HG02852 (cell line): Measurements from ENCODE around the gene CERS3.
"Not testable (repeated sequence)": the region's sequence is repeated elsewhere in the genome, so short reads cannot be mapped to it uniquely, and the experiment has no call there.

ENCODE experiments used
- ATAC-seq: cut with Tn5 transposase; IDR thresholded peaks from one replicate; pipeline ENCODE4 v1.9.1; 2021; ENCODE audit warnings: mild to moderate bottlenecking, moderate library complexity; ENCODE audit not compliant: unreplicated experiment

CERS3 gene

DNA sequence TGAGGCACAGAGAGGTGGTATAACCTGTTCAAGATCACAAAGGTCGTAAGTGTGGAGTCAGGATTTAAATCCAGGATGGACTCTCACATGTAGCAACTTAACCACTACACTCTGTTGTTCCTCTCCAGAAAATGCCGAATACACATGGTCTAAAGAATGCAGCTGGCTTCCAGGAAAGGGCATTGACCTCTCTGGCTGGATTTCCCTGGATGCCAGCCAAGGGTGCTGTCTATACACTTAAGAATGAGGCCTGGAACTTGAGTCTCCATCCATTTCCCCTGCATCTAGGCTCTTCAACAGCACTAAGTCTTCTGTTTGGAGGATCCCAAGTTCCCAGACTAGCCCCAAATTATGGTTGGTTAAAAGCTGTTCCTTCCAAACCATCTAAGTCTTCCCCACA is 60.5 kb downstream of the CERS3 start:
- no peak for ATAC-seq

DNA sequence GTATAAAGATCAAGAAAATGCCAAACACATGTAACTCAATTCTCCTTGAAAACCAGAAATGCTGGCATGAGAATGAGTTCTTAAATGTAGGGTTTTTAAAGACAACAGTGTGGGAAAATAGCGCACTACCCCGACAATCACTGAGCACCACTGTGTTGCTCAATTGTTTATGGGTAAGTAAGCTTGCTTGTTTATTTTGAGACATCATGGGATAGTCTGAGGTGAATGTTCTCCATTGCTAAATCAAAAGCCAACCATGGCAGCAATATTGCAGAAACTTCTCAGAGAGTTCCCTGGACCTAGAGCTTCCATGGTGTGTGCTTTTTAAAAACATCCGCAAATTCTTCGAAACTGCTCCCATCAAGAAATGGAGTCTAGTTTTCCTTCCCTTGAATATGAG is 62.7 kb downstream of the CERS3 start:
- no peak for ATAC-seq

DNA sequence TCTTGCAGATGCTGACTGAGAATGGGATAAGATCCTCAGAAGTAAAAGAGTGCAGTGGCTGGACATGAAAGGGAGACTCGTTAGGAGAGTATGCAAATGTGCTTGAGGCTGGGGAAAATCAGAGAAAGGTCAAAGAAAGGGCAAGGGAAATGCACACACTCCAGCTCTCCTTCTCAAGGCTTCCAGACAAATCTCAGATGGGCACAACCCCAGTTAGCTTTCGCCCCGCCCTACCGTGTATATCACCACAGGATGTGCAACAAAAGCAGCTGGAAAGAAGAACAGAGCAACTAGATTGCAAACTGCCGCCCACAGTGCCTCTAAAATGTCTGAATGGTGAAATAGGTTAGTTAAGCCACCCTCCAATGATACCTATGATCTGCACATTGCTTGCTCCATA is 63.9 kb downstream of the CERS3 start:
- ATAC-seq: no peak

DNA sequence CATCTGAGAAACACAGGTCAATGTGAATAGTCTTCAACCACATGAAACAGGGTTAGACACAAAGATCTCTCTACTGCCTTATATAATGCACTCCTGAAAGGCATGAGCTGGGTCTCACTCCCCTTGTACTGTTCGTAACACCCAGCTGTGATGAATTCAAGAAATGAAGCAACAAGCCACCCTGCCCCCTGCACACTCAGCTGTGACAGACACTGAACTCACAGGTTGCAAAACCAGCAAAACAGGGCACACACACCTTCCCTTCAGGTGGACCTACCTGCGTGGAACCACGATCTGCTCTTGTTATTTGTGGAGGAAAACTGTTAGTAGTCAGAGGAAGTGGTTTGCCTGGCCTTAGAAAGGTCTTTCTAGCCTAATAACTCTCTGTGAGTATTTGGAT is 64.5 kb downstream of the CERS3 start:
- ATAC-seq: no peak

DNA sequence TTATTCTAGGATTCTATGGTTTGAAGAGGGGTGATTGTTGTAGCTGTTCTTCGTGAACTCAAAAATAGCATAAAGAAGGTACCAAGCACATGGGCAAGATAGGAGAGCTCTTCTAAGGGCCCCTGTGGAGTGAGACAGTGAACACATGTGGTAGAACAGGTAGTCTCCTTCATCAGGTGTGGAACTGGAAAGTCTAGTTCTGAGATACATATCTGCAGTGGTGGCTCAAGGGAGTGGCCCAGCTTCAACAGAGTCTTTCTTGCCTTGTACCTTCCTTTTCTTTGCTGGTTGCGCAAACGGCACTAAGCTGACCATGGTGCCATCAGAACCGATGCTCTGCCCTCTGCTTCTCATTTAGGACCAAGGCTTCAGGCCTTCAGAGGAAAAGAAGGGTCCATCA is 65.2 kb downstream of the CERS3 start:
- no peak for ATAC-seq

DNA sequence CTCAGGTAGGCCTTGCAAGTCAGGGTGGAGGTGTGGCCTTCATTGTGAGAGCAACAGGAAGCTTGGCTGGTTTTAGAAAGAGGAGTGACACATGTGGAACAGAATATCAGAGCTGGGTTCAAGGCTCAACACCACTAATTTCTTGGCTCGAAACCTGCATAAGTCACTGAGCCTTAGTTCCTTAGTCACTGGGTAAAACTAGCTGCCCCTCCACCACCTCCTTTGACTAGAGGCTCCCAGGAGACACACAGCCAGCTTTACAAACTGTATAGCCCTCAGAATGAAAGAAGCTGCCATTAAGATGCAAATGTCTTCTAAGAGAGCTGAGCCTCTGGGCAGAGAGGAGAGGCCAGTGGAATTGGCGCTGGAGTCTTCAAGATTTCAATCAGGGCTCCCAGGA is 67.7 kb downstream of the CERS3 start:
- no peak for ATAC-seq

DNA sequence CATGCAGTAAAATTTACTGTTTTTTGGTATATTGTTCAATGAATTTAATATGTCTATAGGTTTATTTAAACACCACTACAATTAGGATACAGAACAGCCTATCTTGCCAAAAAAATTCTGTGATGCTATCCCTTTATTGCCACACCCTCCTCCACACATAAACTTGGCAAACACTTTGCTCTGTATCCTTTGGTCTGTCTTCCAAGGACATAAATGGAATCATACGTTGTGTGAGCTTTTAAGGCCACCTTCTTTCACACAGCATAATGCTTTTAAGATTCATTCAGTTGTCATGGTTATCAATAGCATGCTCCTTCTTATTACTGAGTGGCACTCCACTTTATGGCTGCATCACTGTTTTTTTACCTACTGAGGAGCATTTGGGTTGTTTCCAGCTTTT is 71.5 kb downstream of the CERS3 start:
- no peak for ATAC-seq

DNA sequence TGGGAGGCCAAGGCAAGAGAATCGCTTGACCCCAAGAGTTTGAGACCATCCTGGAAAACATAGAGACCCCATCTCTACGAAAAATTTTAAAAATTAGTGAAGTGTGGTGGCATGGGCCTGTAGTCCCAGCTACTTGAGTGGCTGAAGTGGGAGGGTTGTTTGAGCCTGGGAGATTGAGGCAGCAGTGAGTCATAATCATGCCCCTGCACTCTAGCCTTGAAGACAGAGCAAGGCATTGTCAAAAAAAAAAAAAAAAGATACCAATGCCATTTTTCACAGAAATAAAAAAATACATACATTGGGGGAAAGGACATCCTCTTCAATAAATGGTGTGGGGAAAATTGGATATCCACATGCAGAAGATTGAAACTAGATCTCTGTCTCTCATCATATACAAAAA is 74.6 kb downstream of the CERS3 start:
- ATAC-seq: no peak

DNA sequence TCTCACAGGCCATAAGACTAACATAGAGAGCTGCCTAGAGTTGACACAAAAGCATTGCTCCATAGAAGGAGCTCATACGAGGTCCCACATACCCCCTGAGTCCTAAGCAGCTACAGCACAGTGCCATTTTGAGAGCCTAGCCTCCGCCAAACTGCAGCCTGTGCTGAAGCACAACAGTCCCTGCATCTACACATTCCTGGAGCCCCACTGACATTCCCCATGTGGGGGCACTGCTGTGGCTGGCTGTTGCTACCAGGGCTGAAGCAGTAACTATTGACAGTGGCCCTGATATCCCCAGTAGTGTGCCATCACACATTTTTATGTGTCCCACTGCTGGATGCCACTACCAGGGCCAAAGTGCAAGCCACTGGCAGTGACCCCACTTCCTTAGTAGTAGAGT is 80.3 kb downstream of the CERS3 start:
- no peak for ATAC-seq

DNA sequence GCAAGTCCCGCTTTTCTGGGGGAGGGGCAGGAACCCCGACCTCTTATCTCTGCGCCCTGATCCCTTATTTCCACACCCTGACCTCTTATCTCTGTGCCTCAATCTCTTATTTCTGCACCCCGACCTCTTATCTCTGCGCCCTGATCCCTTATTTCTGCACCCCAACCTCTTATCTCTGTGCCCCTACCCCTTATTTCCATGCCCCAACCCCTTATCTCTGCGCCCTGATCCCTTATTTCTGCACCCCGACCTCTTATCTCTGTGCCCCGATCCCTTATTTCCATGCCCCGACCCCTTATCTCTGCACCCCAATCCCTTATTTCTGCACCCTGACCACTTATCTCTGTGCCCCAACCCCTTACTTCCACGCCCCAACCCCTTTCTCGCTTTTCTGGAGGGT is 87.7 kb downstream of the CERS3 start:
- ATAC-seq: not testable (repeated sequence)

DNA sequence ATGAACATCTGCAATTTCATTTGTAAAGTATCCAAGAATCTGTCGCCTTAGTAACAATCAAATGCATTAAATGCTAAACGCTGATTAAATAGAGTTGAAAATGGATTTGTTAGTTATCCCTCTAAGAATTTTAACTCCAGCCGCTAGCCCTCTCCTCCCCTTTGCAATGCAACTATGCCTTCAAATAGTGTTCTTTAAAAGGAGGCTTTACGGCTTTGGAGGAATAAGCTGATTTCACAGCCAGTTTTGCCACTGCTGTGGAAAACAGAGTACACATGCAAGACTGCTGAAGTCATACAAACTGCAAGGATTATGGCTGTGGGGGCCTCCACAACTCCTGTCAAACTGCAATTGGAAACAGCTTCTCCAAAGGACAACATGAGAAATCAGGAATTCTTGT is 89.2 kb downstream of the CERS3 start:
- no peak for ATAC-seq

DNA sequence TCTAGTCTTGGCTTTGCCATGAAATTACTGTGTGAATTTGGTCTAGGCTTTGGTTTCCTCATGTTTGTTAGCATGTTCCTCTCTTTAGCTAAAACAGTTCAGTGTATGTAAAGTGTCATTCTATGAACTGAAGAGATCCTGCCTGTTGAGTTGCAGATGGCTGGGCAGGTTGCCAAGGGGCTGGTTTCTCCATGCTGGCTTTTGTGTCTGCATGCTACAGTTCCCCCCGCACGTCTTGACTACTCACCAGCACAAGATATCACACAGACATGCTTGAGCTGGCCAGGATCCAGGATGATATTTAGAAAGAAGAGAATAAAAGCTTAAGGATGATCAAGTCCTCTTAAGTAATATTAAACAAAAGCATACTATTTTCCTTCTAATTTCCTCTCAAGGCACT is 90.2 kb downstream of the CERS3 start:
- ATAC-seq: no peak

DNA sequence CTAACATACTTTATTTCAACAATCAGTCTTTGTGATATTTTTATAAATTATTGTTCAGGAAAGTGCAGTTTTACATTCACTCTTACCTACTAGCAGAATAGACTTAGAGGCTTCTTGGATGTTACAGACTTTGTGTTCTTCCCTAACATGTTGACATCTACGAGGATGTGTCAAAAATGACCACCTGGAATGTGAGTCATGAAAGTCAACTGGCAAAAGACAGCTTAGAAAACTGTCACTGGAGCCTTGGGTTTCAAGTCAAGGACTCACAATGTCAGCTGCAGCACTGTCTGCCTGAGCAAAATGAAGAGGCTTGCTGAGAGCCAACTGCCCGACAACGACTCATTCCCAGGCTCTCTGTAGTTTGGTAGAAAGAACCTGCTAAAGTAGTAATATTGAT is 91.5 kb downstream of the CERS3 start:
- no peak for ATAC-seq

DNA sequence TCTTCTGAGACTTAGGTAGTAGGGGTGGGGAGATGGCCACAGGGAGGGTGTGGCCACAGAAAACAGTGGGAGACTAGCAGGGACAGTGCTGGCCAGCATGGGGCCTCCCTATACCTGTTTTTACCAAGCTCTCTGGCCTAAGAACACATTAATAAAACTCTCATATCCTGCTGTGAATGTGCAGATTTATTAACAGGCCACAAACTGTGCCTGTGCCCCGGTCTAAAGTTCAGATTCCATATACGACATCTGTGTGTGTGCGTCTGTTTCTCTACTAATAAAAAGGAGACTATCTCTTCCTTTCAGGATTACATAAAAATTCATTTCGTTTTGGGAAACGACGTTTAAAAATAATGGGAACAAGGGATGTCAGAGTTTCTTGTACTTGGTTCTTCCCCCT is 94.2 kb downstream of the CERS3 start:
- ATAC-seq: no peak

DNA sequence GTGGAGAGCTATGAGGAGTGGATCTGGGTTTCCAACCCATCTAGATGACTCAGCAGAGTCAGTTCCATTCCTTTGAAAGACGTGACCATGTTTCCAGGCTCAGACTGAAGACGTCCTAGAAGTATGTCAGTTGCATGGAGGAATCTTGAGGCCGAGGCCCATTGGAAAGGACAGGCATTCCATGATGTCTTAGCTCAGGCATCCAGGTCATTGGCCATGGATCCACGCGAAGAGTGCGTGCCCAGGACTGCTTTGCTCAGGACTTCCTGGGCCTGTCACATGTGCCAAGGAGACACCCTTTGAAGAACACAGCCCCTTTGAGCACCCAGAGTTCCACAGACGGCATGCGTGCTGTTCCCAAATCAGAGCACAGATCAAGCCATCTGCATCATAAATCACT is 94.7 kb downstream of the CERS3 start:
- ATAC-seq: no peak

DNA sequence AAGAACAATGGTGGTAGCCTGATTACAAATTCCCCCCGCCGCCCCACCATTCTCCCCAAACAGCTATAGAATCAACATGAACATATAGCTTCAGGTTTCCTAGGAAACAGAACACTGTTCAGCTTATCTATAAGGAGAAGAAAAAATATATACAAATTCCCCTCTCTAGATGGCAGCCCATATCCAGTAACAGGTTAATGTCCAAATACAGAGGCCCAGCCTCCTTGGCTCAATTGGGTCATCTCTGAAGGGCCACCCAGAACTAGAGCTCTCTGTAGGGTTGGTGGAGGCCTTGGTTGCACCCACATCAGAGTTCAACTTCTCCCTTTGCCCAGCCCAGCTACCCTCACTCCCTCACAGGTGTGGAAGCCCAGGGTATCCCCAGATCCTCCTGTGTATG is 95.4 kb downstream of the CERS3 start:
- no peak for ATAC-seq

DNA sequence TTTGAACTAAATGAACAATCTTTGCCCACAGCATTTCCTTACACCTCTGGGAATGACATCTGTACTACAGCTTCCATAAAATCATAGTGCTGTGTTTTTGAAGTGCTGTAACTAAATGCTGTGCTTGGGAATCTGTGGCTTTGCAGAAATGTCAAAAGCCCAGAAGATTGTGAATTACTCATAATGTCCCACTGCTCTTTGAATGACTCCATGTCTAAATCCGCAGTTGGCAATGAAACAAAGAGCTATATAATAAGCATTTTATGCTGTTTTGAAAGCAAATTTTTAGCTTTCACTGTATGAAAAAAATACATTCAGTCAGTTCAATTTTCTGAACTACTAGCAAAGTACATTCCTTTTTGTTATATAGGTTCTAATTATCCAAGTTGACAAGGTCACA is 98.3 kb downstream of the CERS3 start:
- no peak for ATAC-seq

DNA sequence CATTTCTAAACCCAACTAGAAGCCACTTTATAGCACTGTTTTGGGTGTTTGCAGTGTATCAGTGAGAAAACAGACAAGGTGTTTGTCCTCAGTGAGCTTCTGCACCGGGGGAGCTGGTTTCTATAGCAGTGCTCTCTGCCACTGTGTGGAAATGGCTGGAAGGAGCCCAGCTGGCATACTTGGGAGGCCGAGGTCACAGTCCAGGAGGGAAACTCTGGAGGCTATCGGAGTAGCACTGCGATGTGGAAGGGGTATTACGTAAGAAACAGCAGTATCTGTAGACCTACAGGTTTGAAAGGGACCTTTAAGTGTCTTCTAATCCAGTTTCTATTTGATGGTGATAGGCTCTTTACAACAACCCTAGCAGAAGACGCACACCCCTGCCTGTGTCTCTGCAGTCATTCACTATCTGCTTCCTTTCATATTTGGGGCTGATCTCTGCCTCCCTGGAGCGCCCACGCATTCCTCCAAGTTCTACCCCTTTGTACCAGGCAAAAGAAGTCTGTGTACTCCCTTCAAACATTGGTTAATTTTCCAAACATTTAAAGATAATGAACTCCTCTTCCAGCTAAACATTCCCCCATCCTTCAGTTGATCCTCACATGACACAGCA is 99.5 kb downstream of the CERS3 start:
- ATAC-seq: no peak

DNA sequence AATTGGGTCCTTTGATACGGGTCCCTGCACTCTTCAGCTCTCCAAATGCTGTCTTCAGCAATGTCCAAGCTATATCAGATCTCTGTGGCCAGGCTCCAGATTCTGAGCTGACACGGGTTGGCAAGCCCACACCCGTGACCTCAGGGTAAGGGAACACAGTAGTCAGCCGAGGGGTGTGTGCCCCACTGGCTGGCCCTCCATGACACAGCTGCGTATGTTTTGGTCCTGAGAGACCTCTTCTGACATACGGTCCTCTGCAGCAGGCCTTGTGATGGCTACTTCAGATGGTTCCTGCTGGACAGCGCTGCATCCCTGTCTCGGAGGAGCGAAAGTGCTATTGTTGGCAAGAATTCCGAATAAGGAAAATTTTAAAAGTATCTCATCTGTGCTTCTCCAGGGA is 101.8 kb downstream of the CERS3 start:
- no peak for ATAC-seq

DNA sequence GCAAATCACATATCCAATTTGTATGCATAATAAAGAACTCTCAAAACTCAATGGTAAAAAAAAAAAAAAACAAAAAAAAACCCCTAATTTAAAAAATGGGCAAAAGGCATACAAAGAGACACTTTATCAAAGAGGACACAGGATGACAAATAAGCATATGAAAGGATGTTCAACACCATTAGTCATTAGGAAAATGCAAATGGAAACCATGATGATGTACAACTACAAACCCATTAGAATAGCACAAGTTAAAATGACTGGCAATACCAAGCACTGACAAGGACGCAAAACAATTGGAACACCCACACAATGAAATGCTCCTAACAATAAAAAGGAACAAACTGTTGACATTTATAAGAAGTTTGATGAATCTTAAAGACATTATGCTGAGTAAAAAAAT is 123.6 kb downstream of the CERS3 start:
- no peak for ATAC-seq

DNA sequence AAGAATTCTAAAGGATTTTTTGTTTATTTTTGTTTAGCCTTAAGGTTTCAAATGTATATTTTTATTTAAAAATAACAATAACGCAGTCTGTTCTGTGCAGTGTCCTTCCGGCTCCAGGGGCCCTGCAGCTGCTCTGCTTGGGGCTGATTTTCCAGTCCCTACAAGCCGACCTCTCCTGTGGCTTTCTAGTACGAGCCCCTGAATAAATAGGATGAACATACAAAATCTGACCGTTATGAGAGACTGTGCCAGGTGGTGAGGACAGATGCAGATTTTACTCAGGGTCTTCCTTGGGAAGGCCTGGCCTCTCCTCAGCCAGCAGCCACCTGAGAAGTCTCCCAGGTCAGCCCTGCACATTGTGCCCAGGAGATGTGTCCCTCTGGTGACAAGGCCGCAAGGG is 127.8 kb downstream of the CERS3 start:
- ATAC-seq: no peak

DNA sequence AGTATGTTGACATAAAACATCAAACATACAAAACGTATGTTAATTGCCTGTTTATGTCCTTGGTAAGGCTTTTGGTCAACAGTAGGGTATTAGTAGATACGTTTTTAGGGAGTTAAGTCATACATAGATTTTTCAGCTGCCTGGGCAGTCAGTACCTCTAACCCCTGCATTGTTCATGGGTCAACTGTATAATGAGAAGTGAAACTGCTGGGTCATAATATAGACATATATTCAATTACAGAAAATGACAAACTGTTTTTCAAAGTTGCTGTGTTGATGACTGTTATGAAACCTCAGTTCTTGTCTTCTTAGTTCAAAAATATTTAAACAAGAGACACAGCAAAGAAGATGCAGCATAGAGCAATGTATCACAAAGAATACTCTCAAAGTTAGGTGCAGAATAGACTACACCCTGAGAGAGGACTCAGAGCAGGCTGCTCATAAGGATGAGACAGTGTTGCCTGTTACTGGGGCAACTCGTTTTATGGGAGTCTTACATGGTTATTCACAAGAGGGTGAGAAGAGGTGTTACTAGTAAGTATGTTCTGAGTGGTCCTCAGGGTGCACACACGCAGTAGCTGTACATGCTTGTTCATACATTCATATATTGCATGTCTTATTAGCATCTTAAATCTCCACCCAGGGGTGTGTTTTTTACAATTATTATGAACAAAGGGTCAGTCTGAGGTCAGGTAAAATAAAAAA is 133.9 kb downstream of the CERS3 start:
- no peak for ATAC-seq

DNA sequence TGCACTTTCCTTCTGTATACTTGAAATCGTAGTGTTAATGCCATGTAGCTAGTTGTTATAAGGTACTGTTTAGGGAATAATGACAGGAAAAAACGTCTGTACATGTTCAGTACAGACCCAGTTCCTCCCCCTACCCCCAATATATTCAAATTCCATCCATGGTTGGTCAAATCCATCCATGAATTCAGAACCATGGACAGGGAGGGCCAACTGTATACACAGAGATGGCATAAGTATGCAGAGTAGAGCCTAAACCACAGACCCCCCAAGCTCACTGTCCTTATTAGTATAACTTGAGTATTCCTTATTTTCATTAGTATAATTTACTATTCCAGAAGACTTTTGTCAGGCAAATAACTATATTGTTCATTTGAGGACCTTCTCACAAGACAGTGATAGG is 135.7 kb downstream of the CERS3 start:
- ATAC-seq: no peak
